ENCODE measurements around the gene HMCN2.

The HMCN2 gene

GRCh38 chr9:130271473-130271872, 5.9 kb downstream of the HMCN2 start:
- H3K9me2 ChIP-seq (replicated peaks; ENCODE audit: insufficient read depth, low read length): no peaks in the 10 kb centered on the region
- H2AFZ ChIP-seq (ENCODE audit: low read length): no peak overlapping the region
- no peaks in the 10 kb centered on the region for H3K79me2 ChIP-seq (ENCODE audit: low read length)
- TF ChIP-seq, protein P1, sequence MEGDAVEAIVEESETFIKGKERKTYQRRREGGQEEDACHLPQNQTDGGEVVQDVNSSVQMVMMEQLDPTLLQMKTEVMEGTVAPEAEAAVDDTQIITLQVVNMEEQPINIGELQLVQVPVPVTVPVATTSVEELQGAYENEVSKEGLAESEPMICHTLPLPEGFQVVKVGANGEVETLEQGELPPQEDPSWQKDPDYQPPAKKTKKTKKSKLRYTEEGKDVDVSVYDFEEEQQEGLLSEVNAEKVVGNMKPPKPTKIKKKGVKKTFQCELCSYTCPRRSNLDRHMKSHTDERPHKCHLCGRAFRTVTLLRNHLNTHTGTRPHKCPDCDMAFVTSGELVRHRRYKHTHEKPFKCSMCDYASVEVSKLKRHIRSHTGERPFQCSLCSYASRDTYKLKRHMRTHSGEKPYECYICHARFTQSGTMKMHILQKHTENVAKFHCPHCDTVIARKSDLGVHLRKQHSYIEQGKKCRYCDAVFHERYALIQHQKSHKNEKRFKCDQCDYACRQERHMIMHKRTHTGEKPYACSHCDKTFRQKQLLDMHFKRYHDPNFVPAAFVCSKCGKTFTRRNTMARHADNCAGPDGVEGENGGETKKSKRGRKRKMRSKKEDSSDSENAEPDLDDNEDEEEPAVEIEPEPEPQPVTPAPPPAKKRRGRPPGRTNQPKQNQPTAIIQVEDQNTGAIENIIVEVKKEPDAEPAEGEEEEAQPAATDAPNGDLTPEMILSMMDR (IDR thresholded peaks at IDR 0.05; ENCODE audit: low read length): no peak
- TF ChIP-seq EZH2 (optimal IDR thresholded peaks at IDR 0.05; ENCODE audit: low read depth, low read length) (no peak), EZH2phosphoT487 (IDR thresholded peaks at IDR 0.05; ENCODE audit: low read length) (no peak)
- peaks cover 92% of the 10 kb centered on the region for H3K27me3 ChIP-seq (replicated peaks; ENCODE audit: insufficient read depth, low read length)
- no peaks in the 10 kb centered on the region for H3K4me1 ChIP-seq (ENCODE audit: low read length)
- H3K36me3 ChIP-seq (replicated peaks; ENCODE audit: insufficient read depth, low read length): no peaks in the 10 kb centered on the region
- no peaks in the 10 kb centered on the region for H3F3A ChIP-seq (ENCODE audit: insufficient read depth, low read length)
- no peaks in the 10 kb centered on the region for H4K20me1 ChIP-seq (ENCODE audit: insufficient read depth, low read length)
- no peak overlapping the region for H3K27ac ChIP-seq (ENCODE audit: low read length)
- DNase-seq: no peak
- H3K4me3 ChIP-seq (ENCODE audit: low read length): no peak overlapping the region
- no peaks in the 10 kb centered on the region for H3K9me3 ChIP-seq (replicated peaks; ENCODE audit: insufficient read depth, low read length)
- no peak overlapping the region for H3K9ac ChIP-seq (ENCODE audit: low read length)
- 0 out of 2 replicates have a peak overlapping the region, but pooled peaks have one; percentile 1 for H3K4me2 ChIP-seq (ENCODE audit: low read depth, low read length)

- H3K4me1 ChIP-seq (ENCODE audit: low read length): no peaks in the 10 kb centered on the region
- H3K27ac ChIP-seq (ENCODE audit: low read length): no peak overlapping the region
- no peak overlapping the region for H2AFZ ChIP-seq (ENCODE audit: low read length)
- no peaks in the 10 kb centered on the region for H4K20me1 ChIP-seq (ENCODE audit: insufficient read depth, low read length)
- H3F3A ChIP-seq (ENCODE audit: insufficient read depth, low read length): no peaks in the 10 kb centered on the region
- TF ChIP-seq EZH2 (optimal IDR thresholded peaks at IDR 0.05; ENCODE audit: low read depth, low read length): no peak
- no peak for TF ChIP-seq EZH2phosphoT487 (IDR thresholded peaks at IDR 0.05; ENCODE audit: low read length)
- TF ChIP-seq, protein P1 (IDR thresholded peaks at IDR 0.05; ENCODE audit: low read length): no peak
- no peaks in the 10 kb centered on the region for H3K9me3 ChIP-seq (replicated peaks; ENCODE audit: insufficient read depth, low read length)
- no peaks in the 10 kb centered on the region for H3K9me2 ChIP-seq (replicated peaks; ENCODE audit: insufficient read depth, low read length)
- no peaks in the 10 kb centered on the region for H3K79me2 ChIP-seq (ENCODE audit: low read length)
- H3K4me2 ChIP-seq (ENCODE audit: low read depth, low read length): no peak overlapping the region
- no peak for DNase-seq
- H3K9ac ChIP-seq (ENCODE audit: low read length): no peak overlapping the region
- no peak overlapping the region for H3K4me3 ChIP-seq (ENCODE audit: low read length)
- H3K27me3 ChIP-seq (replicated peaks; ENCODE audit: insufficient read depth, low read length): peaks cover 77% of the 10 kb centered on the region
- H3K36me3 ChIP-seq (replicated peaks; ENCODE audit: insufficient read depth, low read length): no peaks in the 10 kb centered on the region
These were observed 9.6 kb downstream of the HMCN2 start for GRCh38 chr9:130275156-130275555.

GRCh38 chr9:130276121-130276520, 10.6 kb downstream of the HMCN2 start:
- H3K4me3 ChIP-seq (ENCODE audit: low read length): no peak overlapping the region
- H4K20me1 ChIP-seq (ENCODE audit: insufficient read depth, low read length): no peaks in the 10 kb centered on the region
- no peak overlapping the region for H3K4me2 ChIP-seq (ENCODE audit: low read depth, low read length)
- H3F3A ChIP-seq (ENCODE audit: insufficient read depth, low read length): no peaks in the 10 kb centered on the region
- no peak overlapping the region for H3K9ac ChIP-seq (ENCODE audit: low read length)
- no peaks in the 10 kb centered on the region for H3K79me2 ChIP-seq (ENCODE audit: low read length)
- H3K4me1 ChIP-seq (ENCODE audit: low read length): no peaks in the 10 kb centered on the region
- no peak overlapping the region for H2AFZ ChIP-seq (ENCODE audit: low read length)
- H3K9me2 ChIP-seq (replicated peaks; ENCODE audit: insufficient read depth, low read length): no peaks in the 10 kb centered on the region
- no peaks in the 10 kb centered on the region for H3K9me3 ChIP-seq (replicated peaks; ENCODE audit: insufficient read depth, low read length)
- peaks cover 76% of the 10 kb centered on the region for H3K27me3 ChIP-seq (replicated peaks; ENCODE audit: insufficient read depth, low read length)
- H3K36me3 ChIP-seq (replicated peaks; ENCODE audit: insufficient read depth, low read length): no peaks in the 10 kb centered on the region
- no peak overlapping the region for H3K27ac ChIP-seq (ENCODE audit: low read length)
- DNase-seq: no peak
- TF ChIP-seq EZH2 (optimal IDR thresholded peaks at IDR 0.05; ENCODE audit: low read depth, low read length): no peak
- TF ChIP-seq, protein P1 (IDR thresholded peaks at IDR 0.05; ENCODE audit: low read length): no peak
- TF ChIP-seq EZH2phosphoT487 (IDR thresholded peaks at IDR 0.05; ENCODE audit: low read length): no peak
